Measurements from ENCODE around the gene EZH2.

DNA sequence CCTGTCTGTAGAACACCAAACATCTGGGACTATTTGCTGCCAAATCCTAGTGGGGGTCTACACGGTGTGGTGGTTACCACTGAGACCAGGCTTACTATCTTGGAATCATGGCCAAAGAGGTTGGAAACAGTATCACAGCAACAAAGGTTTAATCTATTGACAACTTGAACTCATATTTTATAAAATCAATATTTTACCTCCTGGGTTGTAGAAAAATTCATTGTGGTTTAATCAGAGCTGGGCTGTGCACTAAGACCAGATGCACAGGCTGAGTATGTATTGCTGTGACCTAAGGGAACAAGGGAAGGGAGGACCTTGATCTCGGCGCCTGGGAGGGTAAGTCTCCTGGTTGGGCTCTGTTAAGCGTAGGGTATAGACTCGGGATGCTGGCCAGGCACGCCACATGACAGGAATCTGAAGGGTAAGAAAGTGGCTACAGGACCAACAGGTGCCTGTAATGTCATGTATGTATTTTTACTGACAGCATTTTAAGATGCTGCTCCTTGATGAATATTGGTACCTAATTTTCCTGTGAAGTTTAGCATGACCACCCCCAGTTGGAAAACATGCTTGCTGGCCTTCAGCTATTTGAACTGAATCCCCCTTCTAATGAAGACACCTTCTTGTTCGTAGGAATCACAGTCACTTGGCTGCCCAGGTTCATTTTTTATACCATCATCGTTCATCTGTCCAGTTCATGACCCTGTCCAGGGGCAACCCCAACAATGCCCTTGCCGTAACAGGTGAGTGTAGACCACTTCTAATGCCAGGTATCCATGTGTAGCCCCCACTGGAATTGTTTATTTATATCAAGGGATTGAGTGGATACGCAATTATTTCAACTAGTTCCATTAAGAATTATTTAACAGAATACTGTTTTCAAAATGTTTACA is 79.5 kb downstream of the EZH2 start:
- TF ChIP-seq, protein P1, sequence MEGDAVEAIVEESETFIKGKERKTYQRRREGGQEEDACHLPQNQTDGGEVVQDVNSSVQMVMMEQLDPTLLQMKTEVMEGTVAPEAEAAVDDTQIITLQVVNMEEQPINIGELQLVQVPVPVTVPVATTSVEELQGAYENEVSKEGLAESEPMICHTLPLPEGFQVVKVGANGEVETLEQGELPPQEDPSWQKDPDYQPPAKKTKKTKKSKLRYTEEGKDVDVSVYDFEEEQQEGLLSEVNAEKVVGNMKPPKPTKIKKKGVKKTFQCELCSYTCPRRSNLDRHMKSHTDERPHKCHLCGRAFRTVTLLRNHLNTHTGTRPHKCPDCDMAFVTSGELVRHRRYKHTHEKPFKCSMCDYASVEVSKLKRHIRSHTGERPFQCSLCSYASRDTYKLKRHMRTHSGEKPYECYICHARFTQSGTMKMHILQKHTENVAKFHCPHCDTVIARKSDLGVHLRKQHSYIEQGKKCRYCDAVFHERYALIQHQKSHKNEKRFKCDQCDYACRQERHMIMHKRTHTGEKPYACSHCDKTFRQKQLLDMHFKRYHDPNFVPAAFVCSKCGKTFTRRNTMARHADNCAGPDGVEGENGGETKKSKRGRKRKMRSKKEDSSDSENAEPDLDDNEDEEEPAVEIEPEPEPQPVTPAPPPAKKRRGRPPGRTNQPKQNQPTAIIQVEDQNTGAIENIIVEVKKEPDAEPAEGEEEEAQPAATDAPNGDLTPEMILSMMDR (conservative IDR thresholded peaks at IDR 0.05; ENCODE audit: low read depth, low read length): no peak
- no peak for TF ChIP-seq CHD1 (IDR thresholded peaks at IDR 0.05; ENCODE audit: low read depth, low read length)
- TF ChIP-seq, protein P2, sequence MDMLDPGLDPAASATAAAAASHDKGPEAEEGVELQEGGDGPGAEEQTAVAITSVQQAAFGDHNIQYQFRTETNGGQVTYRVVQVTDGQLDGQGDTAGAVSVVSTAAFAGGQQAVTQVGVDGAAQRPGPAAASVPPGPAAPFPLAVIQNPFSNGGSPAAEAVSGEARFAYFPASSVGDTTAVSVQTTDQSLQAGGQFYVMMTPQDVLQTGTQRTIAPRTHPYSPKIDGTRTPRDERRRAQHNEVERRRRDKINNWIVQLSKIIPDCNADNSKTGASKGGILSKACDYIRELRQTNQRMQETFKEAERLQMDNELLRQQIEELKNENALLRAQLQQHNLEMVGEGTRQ (IDR thresholded peaks at IDR 0.05; ENCODE audit: low read depth, low read length): no peak
- TF ChIP-seq MAFK (IDR thresholded peaks at IDR 0.05; ENCODE audit: low read depth, low read length): no peak
- TF ChIP-seq SMC3 (IDR thresholded peaks at IDR 0.05; ENCODE audit: low read depth, low read length): no peak
- TF ChIP-seq MAZ (IDR thresholded peaks at IDR 0.05; ENCODE audit: borderline replicate concordance, low read depth, low read length): no peak
